Thyroid gland (tissue), 4 donors: Measurements from ENCODE around the gene SLC25A13. TPM values are rescaled to one million over a fixed set of nuclear protein-coding genes. Genes with fewer than 3 reads are reported as not detected.

Experiments used
- DNase-seq, 2 donors: peaks; one replicate each; pipeline ENCODE4 v3.0.0-alpha.2; 2019
- H3K27ac ChIP-seq, 3 donors: fragments of 200-600 bp; sonication (generic); 1 replicate in 2 of 3; 2 replicates in 1 of 3; pipeline ENCODE4 v1.5.1; 2016 to 2019; ENCODE audit warnings: mild to moderate bottlenecking in 1 of 3, moderate library complexity in 1 of 3
- H3K27me3 ChIP-seq: fragments of 200-600 bp; sonication (generic); one replicate; pipeline ENCODE4 v1.5.1; 2019
- H3K36me3 ChIP-seq, 2 donors: fragments of 200-600 bp; sonication (generic); one replicate each; pipeline ENCODE4 v1.5.1; 2016 to 2019
- H3K4me1 ChIP-seq, 2 donors: fragments of 200-600 bp; sonication (generic); one replicate each; pipeline ENCODE4 v1.5.1; 2017 to 2019
- H3K4me3 ChIP-seq, 3 donors: fragments of 200-600 bp; sonication (generic); replicated peaks in 1 of 3; 1 replicate in 2 of 3; 2 replicates in 1 of 3; pipeline ENCODE4 v1.5.1; 2016; ENCODE audit warnings: mild to moderate bottlenecking in 1 of 3
- H3K9me3 ChIP-seq: fragments of 200-600 bp; sonication (generic); one replicate; pipeline ENCODE4 v1.5.1; 2017
- CTCF ChIP-seq, 6 experiments: fragments of 200-600 bp in 3 of 6; fragments of 450-650 bp in 3 of 6; sonication (generic) in 3 of 6; IDR thresholded peaks; one replicate each; pipeline ENCODE4 v1.5.1; 2016 to 2019; ENCODE audit warnings: antibody characterized with exemption in 6 of 6, mild to moderate bottlenecking in 2 of 6, inconsistent platforms in 1 of 6, moderate library complexity in 1 of 6
- POLR2A ChIP-seq, 2 donors: fragments of 450-650 bp; IDR thresholded peaks; one replicate each; pipeline ENCODE4 v1.6.1; 2017; ENCODE audit warnings: antibody characterized with exemption in 2 of 2, mild to moderate bottlenecking in 2 of 2, moderate library complexity in 1 of 2
- WGBS, 2 donors: methylation state at CpG; one replicate each; pipeline ENCODE4 v1.1.5; 2017; 5-methylcytosine and 5-hydroxymethylcytosine counted together
- intact Hi-C: fragments of 100-400 bp; cut with DNase I; formaldehyde crosslinking; loops from one replicate; pipeline ENCODE4 v1.15.1; 2023
- total RNA-seq, 4 donors: library from RNA; depleted of rRNA; stranded (reverse); fragments of >200 nt; gene quantifications; one replicate each; pipeline ENCODE4 v1.2.3, GENCODE V29; 2016

SLC25A13 gene
- total RNA-seq, 4 donors from 2014 or later = 22.7 to 36.1 (median 30.2) TPM

DNA sequence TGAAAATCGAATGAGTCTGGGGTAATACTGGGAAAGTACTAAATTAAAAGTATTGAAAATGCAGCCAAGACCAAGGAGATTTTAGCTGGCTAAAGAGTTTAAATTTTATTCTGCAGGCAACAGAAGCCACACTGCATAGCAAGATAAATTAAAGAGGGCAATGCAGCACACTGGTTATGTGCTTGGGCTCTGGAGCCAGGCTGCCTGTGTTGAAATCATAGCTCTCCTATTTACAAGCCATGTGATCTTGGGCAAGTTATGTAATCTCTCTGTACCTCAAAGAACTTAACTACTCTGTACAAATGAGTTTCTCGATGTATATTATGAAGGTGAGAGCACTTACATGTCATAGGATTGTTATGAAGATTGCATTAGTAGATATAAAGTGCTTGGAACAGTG is 9.9 kb downstream of the SLC25A13 start:
- no peak overlapping the region for H3K4me3 ChIP-seq
- no peak overlapping the region for H3K27ac ChIP-seq
- no peaks in the 10 kb centered on the region for H3K27me3 ChIP-seq
- no peak for TF ChIP-seq POLR2A (IDR thresholded peaks at IDR 0.05)
- TF ChIP-seq CTCF (IDR thresholded peaks at IDR 0.05) = no peak
- peaks cover 22 to 33% of the 10 kb centered on the region in 2 donors for H3K4me1 ChIP-seq
- peak; percentile 34 to 43 for DNase-seq
- no peaks in the 10 kb centered on the region for H3K9me3 ChIP-seq
- intact Hi-C loops = no loop called here
- no peaks in the 10 kb centered on the region for H3K36me3 ChIP-seq
- WGBS, 2 donors = 74 to 80% methylated on average over 2 of the region's 2 CpGs

DNA sequence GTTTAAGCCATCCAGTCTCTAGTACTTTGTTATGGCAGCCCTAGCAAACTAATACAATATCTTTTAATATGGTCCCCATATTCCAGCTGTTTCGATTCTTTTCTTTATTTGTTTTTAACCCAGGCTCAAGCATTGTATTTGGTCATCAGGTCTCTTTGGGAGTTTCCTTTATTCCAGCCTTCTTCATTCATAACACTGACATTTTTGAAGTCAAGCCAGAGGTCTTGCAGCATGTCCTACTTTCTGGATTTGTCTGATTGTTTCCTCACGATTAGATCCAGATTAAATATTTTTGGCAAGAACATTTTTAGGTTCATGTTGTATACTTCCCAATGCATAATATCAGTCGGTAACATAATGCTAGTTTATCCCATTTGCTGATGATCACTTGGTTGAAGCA is 11.8 kb downstream of the SLC25A13 start:
- no peak for TF ChIP-seq POLR2A (IDR thresholded peaks at IDR 0.05)
- Histone ChIP-seq H3K36me3 (no peaks in the 10 kb centered on the region), H3K27ac (no peak overlapping the region), H3K9me3 (no peaks in the 10 kb centered on the region), H3K4me3 (no peak overlapping the region), H3K4me1 (peaks cover 20 to 30% of the 10 kb centered on the region in 2 donors), H3K27me3 (no peaks in the 10 kb centered on the region)
- no peak for DNase-seq
- intact Hi-C loops = no loop called here
- WGBS, 2 donors = 44 to 60% methylated on average over 3 of the region's 3 CpGs

DNA sequence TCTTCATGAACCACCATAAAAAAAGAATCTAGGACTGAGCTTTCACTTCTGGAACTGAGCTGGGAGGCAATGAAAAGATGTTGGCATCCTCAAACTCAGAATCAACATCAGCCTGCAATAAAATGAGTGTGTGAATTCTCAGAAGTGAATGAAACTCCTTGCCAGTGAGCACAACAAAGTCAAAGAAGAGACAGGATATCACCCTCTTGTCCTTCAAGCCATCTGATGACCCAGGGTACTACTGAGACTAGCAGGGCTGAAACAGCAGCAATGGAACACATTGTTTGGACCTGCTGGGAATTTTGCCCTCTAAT is 13.0 kb downstream of the SLC25A13 start:
- Histone ChIP-seq H3K27me3 (no peaks in the 10 kb centered on the region), H3K4me3 (no peak overlapping the region), H3K27ac (no peak overlapping the region), H3K36me3 (no peaks in the 10 kb centered on the region), H3K9me3 (no peaks in the 10 kb centered on the region), H3K4me1 (peaks cover 13 to 26% of the 10 kb centered on the region in 2 donors)
- DNase-seq = no peak
- no peak for TF ChIP-seq CTCF (IDR thresholded peaks at IDR 0.05)
- no peak for TF ChIP-seq POLR2A (IDR thresholded peaks at IDR 0.05)
- intact Hi-C loops = no loop called here

DNA sequence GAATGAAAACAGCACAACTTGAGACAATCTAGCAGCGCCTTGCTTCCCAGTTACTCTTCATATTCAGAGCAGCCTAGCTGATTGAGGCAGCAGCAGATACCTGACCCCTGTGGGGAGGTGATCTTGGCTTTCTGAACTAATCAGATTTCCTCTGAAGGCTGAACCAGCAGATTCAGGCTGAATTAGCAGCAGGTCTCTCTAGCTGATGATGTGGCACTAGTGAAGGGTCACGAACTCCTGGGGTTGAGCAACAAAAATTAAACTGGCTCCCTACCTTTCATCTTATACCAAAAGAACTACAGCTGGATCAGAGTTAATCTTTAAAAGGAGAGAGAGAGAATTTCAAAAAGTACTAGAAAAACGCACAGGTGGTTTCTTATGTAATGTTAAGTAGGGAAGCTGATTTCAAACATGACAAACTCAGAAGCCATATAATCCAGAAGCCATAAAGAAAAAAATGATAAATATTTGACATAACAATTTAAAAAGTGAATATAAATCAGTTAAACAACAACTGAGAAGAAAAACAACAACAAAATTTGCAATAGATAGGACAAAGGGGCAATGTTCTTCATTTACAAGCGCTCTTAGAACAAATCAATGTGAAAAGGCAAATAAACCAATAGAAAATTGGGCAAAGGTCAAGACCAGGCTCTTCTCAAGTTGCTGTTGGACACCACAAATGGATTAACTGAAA is 13.5 kb downstream of the SLC25A13 start:
- Histone ChIP-seq H3K9me3 (no peaks in the 10 kb centered on the region), H3K27ac (no peak overlapping the region), H3K4me1 (peaks cover 13 to 26% of the 10 kb centered on the region in 2 donors), H3K4me3 (no peak overlapping the region), H3K36me3 (no peaks in the 10 kb centered on the region), H3K27me3 (no peaks in the 10 kb centered on the region)
- WGBS, 2 donors = 91% methylated on average over 4 of the region's 4 CpGs
- TF ChIP-seq POLR2A (IDR thresholded peaks at IDR 0.05) (no peak), CTCF (IDR thresholded peaks at IDR 0.05) (no peak)
- intact Hi-C loops = no loop called here
- DNase-seq = no peak

DNA sequence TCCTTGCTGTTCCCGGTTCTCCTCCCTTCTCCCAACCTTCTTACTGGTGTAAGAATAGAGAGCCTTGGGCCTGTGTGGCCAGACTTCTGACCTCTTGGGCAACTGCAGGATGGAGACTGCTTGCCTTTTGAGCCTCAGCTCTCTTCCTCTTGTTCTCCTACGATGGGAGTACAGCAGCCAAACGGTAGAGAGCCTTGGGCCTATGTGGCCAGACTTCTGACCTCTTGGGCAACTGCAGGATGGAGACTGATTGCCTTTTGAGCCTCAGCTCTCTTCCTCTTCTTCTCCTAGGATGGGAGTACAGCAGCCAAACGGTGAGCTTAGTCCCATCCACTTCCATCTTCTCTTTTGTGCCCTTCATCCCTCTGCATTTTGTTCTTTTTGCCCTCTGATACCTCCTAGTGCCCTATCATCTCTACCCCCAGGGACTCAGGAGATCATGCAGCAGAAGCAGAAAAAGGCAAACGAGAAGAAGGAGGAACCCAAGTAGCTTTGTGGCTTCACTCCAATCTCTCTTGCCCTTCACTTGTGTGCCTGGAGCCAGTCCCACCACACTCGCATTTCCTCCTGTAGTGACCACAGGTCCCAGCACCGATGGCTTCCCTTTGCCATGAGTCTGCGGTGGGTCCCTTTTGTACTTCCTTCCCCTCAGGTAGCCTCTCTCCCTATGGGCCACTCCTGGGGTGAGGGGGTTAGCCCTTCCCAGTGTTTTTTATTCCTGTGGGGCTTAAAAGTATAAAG is 15.3 kb downstream of the SLC25A13 start:
- 74 to 81% methylated on average over 8 of the region's 8 CpGs for WGBS, 2 donors
- DNase-seq = no peak
- Histone ChIP-seq H3K4me3 (no peak overlapping the region), H3K27me3 (no peaks in the 10 kb centered on the region), H3K9me3 (no peaks in the 10 kb centered on the region), H3K4me1 (peaks cover 9 to 17% of the 10 kb centered on the region in 2 donors), H3K36me3 (no peaks in the 10 kb centered on the region), H3K27ac (no peak overlapping the region)
- intact Hi-C loops = no loop called here
- TF ChIP-seq CTCF (IDR thresholded peaks at IDR 0.05) = no peak
- no peak for TF ChIP-seq POLR2A (IDR thresholded peaks at IDR 0.05)
